GM19240 (cell line): ENCODE measurements around the gene RPP38.

Experiments
- DNase-seq: peaks from one replicate; pipeline ENCODE4 v3.0.0; 2011; ENCODE audit warnings: low spot score; ENCODE audit not compliant: insufficient read length

RPP38 gene

GRCh38 chr10:15112657-15113056, 15.5 kb downstream of the RPP38 start:
- no peak for DNase-seq

DNA sequence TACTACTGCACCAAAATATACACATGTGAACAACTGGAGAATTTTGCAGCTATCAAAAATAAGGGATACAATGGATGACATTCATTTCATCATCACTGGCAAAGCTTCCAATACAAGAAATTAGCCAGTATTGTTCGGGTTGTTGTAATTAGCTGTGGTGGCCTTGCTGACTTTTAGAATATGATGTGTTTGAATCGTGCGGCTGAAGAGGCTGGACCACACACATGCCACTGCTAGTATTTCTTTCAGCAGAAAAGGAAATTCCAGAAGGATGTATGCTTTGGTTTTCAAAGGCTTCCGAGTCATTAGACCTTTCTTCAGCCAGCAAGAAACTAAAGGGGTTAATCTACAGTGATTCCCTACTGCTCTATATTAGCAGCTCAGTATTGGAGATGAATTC, 16.6 kb downstream of the RPP38 start:
- DNase-seq: no peak

- no peak for DNase-seq
Measured at GRCh38 chr10:15116225-15116624, 19.1 kb downstream of the RPP38 start.

DNA sequence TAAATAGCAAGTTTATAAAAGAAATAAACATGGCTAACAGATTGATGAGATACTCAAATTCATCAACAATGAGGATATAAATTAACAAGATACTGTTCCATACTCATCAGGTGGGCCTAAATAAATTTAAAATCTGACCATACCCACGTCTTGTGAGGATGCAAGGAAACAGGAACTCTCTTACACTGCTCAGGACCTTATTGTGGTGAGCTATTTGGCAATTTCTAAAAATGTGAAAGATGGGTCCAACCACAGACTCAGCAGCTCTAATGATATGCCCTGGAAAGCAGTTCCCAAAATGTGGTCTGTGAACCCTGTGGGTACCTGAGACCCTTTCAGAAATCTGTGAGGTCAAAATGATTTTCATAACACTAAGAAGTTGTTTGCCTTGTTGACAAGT, 21.5 kb downstream of the RPP38 start:
- no peak for DNase-seq

GRCh38 chr10:15120523-15120922, 23.4 kb downstream of the RPP38 start:
- no peak for DNase-seq

DNA sequence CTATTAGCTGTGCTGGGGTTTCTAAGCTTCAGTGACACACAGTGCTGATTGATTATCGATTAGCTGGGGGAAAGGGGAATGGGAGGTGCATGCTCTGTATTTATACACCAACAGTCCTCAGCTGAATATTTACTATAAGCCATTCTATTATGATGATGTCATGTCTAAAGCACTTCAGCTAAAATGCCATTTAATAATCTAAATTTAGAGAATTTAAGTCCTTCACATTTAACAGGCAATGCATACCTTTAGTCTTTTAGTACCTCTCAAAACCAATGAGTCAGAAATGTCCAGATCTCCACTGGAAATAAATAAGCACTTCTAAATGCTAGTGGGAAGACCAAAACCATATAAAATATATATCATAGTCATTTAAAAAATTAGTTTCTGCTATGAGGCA, 24.6 kb downstream of the RPP38 start:
- DNase-seq: no peak

DNA sequence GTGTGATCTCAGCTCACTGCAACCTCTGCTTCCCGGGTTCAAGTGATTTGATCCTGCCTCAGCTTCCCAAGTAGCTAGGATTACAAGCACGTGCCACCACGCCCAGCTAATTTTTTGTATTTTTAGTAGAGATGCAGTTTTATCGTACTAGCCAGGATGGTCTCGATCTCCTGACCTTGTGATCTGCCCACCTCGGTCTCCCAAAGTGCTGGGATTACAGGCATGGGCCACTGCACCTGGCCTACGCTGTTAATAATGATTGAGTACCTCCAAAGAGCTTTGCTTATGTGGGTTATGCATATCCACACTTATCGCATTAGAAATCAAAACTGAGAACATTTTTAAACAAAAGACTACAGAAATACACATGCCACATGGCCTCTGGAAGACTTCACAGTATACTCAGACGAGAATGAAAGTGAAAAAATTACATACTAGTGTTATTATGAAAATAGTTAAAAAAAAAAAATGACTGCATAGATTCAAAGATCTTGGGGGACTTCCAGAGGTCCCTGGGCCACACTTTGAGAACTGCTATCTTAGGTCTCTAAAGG, 25.4 kb downstream of the RPP38 start:
- DNase-seq: peak; percentile 41

- DNase-seq: no peak
Measured at GRCh38 chr10:15123749-15124184, 26.6 kb downstream of the RPP38 start.

GRCh38 chr10:15124190-15124589, 27.0 kb downstream of the RPP38 start:
- no peak for DNase-seq

DNA sequence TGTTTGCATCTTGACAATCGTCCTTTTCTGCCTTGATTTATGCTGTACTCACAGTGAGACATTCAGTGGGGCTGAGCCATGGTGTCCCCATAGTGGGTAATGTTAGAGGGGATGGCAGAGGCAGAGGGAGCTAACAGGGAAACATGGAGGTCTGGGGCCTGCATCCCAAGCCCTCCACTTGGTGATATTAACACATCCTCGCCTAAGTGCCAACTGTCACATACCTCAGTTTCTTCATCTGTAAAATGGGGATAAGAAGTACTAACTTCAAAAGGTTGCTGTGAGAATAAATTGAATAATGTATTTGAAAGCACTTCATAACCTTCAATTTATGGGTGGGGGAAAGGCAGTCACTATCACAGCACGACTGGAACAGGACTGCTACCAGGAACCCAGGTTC, 27.8 kb downstream of the RPP38 start:
- DNase-seq: no peak

- DNase-seq: no peak
Measured at GRCh38 chr10:15131330-15131729, 34.2 kb downstream of the RPP38 start.

- DNase-seq: no peak
Measured at GRCh38 chr10:15136129-15137035, 39.2 kb downstream of the RPP38 start.

DNA sequence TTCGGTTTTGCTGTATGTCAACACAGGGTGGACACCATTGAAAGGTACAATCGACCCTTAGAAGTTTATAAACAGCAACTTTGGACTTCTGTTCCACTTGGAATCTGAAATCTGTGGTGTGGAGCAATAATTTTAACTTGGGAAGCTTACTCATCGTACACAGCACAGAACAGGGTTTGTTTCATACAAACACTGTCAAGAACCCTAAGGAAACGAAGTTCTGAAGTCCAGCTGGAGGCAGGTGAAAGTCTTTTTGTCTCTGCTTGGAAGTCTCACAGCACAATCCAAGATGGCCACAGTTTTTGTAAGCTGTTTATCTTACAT, 39.8 kb downstream of the RPP38 start:
- no peak for DNase-seq

DNA sequence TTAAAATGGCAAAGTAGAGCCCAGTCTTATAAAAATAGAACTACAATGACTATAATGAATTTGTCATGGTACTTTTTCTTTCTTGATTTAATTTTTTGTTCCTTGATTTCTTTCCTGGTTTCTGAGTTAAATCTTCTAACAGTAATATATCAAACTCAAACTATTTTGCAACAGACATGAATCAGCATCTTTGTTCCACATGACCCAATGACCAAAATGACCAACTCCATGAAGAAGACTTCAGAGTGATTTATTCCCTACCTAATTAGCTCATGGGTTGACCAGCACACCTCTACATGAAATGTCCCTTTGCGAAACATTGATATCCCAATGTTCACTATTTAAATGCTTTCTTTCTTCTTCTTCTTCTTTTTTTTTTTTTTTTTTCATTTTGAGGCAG, 40.5 kb downstream of the RPP38 start:
- no peak for DNase-seq

- no peak for DNase-seq
Measured at GRCh38 chr10:15140698-15141097, 43.5 kb downstream of the RPP38 start.

DNA sequence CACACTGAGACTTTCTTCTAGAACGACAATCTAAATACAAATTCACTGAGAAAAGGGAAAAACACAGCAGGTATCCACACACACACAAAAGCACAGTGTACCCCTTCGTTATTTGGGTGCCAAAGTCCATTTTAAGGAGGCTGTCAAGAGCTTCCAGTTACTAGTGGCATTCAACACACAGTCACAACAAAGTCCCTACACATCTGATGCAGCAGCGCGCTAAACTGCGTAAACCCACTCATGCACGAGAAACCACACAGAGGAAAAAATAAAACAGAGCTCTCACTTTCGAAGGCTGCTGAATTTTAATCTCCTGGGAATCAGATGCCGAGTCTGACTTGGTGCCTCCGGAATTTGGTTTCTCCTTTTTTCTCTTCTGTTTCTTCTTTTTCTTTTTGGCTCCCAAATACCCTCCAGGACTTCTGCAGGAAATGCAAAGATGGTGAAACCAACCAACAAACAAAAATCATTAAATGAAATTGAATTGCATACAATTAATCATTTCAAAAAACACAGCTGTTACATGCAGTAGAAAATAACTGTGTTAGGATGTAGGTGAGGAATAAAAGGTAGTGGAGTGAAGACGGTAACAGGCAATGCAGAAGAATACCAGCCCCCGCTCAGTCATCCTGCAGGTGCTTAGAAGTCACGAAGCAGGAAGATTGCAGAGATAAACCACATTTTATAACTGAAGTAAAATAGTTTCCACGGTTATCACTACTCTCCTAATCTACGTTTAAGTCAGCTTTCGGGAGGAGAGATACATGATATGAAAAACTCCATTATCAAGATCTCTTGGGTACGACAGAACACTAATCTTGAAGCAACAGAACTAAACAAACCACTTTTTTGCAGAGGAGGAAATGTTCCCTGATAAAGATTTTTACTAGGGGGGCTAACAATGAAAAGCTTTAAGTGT, 44.2 kb downstream of the RPP38 start:
- DNase-seq: peak; percentile 14

DNA sequence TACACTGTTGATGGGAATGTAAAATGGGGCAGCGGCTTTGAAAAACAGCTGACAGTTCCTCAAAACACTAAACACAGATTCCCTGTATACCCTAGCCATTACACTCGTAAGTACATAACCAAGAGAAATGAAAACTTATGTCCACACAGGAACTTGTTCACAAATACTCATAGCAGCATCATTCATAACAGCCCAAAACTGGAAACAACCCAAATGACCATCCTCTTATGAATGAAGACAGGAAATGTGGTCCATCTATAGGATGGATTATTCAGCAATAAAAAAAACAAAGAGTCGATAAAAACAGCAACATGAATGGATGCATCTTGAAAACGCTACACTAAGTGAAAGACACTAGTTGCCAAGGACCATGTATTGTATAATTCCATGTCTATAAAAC, 47.6 kb downstream of the RPP38 start:
- DNase-seq: no peak

DNA sequence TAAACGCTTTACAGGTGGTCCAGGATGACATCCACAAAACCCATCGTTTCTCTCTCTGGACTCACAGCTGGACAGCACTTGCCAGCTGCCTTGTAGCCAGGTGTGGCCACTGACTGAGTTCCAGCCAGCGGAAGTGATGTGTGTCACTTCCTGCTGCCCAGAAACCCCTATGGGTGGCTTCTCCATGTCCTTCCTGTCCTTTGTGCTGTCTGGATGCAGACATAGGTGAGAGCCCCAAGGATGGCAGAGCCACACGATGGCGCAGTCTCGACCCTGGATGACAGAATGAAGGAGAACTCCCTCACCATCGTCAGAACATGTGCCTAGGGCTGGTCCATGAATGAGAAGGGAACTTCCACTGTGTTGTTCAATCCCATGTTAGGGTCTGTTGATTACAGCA, 49.2 kb downstream of the RPP38 start:
- no peak for DNase-seq

GRCh38 chr10:15147594-15148392, 50.6 kb downstream of the RPP38 start:
- DNase-seq: no peak

DNA sequence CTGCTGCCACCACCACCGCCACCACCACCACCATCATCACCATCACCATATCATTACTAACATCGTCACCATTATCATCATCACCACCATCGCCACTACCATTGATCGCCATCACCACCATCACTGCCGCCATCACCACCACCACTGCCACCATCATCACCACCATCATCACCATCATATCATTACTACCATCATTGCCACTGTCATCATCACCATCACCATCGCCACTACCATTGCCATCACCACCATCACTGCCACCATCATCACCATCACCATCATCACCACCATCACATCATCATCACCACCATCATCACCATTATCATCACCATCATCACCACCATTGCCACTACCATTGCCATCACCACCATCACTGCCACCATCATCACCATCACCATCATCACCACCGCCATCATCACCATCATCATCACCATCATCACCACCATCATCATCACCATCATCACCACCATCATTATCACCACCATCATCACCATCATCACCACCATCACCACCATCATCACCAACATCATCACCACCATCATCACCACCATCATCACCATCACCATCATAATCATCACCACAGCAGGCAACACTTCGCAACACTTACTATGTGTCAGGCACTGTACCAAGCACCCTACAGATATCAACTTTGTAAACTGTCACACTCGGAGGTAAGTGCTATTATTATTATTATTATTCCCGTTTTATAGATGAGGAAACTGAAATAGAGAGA, 52.1 kb downstream of the RPP38 start:
- DNase-seq: no peak

DNA sequence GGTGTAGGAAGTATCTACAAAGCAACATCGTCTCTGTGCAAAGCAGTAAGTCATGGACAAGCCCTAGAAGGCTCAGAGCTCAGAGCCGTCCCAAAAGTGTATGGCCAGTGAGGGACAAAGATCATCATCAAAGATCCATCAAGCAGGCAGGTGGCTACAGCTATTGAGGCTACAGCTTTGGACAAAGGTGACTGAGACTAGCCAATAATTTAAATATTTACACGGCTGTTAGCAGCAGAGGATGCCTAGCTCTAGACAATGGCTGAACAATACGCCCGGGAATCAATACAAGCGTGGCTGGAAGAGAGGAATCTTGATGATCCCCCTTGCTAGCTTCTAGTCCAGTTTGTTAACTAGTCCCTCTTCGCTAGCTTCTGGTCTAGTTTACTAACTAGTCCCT, 53.4 kb downstream of the RPP38 start:
- DNase-seq: no peak
